Upper lobe of left lung (tissue), 6 donors: Measurements from ENCODE around the gene MYO7A. TPM values are rescaled to one million over a fixed set of nuclear protein-coding genes. Genes with fewer than 3 reads are reported as not detected.

Source experiments
- ATAC-seq, 2 donors: fragments of 200-7000 bp; cut with Tn5 transposase; one replicate each; pipeline ENCODE4 v1.9.1; 2022; ENCODE audit warnings: mild to moderate bottlenecking in 2 of 2, moderate library complexity in 2 of 2; ENCODE audit not compliant: low FRiP score in 2 of 2
- DNase-seq, 2 donors: peaks; one replicate each; pipeline ENCODE4 v3.0.0-alpha.2; 2019 to 2020
- H3K27ac ChIP-seq, 4 donors: fragments of 200-600 bp; sonication (generic); one replicate each; pipeline ENCODE4 v1.5.1; 2016 to 2019
- H3K27me3 ChIP-seq, 4 donors: fragments of 200-600 bp; sonication (generic); one replicate each; pipeline ENCODE4 v1.5.1; 2017 to 2019
- H3K36me3 ChIP-seq, 4 donors: fragments of 200-600 bp; sonication (generic); one replicate each; pipeline ENCODE4 v1.5.1; 2016 to 2019
- H3K4me1 ChIP-seq, 4 donors: fragments of 200-600 bp; sonication (generic); one replicate each; pipeline ENCODE4 v1.5.1; 2018 to 2019
- H3K4me3 ChIP-seq, 4 donors: fragments of 200-600 bp; sonication (generic); one replicate each; pipeline ENCODE4 v1.5.1; 2017 to 2019; ENCODE audit warnings: mild to moderate bottlenecking in 2 of 4, moderate library complexity in 1 of 4
- H3K9me3 ChIP-seq, 4 donors: fragments of 200-600 bp; sonication (generic); one replicate each; pipeline ENCODE4 v1.5.1; 2018 to 2019
- EP300 ChIP-seq, 4 donors: sonication (generic); formaldehyde crosslinking; IDR thresholded peaks; one replicate each; pipeline ENCODE4 v1.5.1; 2017; ENCODE audit warnings: antibody characterized with exemption in 4 of 4, control low read depth in 2 of 4
- POLR2A ChIP-seq, 4 donors: fragments of 450-650 bp; IDR thresholded peaks; one replicate each; pipeline ENCODE4 v1.5.1; 2016 to 2017; ENCODE audit warnings: antibody characterized with exemption in 4 of 4, mild to moderate bottlenecking in 2 of 4
- POLR2AphosphoS5 ChIP-seq, 2 donors: sonication (generic); formaldehyde crosslinking; IDR thresholded peaks; one replicate each; pipeline ENCODE4 v1.5.1; 2017; ENCODE audit warnings: antibody characterized with exemption in 2 of 2
- WGBS, 2 donors: methylation state at CpG; one replicate each; pipeline ENCODE4 v1.1.5; 2017 to 2018; 5-methylcytosine and 5-hydroxymethylcytosine counted together
- total RNA-seq, 6 donors: library from RNA; depleted of rRNA in 4 of 6; stranded (reverse); fragments of >200 nt in 4 of 6; gene quantifications; one replicate each; pipeline versions ENCODE4 v1.1.0 to v1.2.1, GENCODE V29; 2016 to 2021
- TF ChIP-seq, protein P1 (sequence below), 6 experiments: fragments of 450-650 bp in 4 of 6; fragments of 200-600 bp in 2 of 6; sonication (generic) in 2 of 6; IDR thresholded peaks; one replicate each; pipeline ENCODE4 v1.5.1; 2016 to 2019; ENCODE audit warnings: antibody characterized with exemption in 6 of 6
- donor health status: DM: no; HTN: no; CAD: no; lungs with moderate emphysema.
- donor health status: DM: no; HTN: yes; CAD: no; lungs with severe emphysema.

MYO7A gene
- total RNA-seq, 6 donors from 2014 or later: 2.4 to 27.2 (median 6.2) TPM

DNA sequence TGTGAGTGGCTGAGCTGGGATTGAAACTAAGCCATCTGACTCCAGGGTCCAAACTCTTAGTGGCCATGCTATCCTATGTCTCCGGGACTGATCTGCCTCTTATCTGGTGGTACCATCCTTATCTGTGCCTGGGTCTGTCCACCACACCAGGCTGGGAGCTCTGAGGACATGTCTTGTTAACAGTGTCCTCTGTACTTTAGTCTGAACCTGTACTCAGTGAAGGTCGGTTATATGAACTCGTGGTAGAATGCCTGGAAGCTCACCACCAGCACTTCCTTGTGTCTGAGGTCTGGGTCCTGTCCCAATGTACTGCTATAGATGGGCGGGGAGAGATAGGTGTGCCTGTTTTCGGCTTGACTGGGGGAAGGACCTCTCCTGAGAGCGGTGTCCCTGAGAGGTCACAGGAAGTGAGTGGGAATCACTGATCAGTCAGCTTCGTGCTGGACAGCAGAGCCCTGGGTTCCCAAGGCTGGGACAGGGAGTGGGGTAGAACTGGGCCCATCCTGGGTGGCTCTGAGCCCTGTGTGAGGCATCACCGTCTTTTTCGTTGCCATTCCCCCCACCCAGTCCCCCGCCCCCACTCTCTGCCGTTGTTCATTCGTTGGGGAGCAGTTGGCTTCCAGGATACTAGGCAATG, 8.9 kb downstream of the MYO7A start:
- ATAC-seq: no peak
- H3K27me3 ChIP-seq: peaks cover 0 to 15% (median 6%) of the 10 kb centered on the region in 4 donors
- H3K4me1 ChIP-seq: peaks cover 0 to 10% (median 0%) of the 10 kb centered on the region in 4 donors
- no peaks in the 10 kb centered on the region for H3K9me3 ChIP-seq
- 72 to 80% methylated on average over 11 to 12 of the region's 12 CpGs for whole genome bisulfite sequencing, 2 donors
- no peak overlapping the region for H3K4me3 ChIP-seq
- DNase-seq: no peak
- no peaks in the 10 kb centered on the region for H3K36me3 ChIP-seq
- no peak overlapping the region for H3K27ac ChIP-seq
- TF ChIP-seq POLR2A (IDR thresholded peaks at IDR 0.05): no peak
- TF ChIP-seq, protein P1, sequence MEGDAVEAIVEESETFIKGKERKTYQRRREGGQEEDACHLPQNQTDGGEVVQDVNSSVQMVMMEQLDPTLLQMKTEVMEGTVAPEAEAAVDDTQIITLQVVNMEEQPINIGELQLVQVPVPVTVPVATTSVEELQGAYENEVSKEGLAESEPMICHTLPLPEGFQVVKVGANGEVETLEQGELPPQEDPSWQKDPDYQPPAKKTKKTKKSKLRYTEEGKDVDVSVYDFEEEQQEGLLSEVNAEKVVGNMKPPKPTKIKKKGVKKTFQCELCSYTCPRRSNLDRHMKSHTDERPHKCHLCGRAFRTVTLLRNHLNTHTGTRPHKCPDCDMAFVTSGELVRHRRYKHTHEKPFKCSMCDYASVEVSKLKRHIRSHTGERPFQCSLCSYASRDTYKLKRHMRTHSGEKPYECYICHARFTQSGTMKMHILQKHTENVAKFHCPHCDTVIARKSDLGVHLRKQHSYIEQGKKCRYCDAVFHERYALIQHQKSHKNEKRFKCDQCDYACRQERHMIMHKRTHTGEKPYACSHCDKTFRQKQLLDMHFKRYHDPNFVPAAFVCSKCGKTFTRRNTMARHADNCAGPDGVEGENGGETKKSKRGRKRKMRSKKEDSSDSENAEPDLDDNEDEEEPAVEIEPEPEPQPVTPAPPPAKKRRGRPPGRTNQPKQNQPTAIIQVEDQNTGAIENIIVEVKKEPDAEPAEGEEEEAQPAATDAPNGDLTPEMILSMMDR (IDR thresholded peaks at IDR 0.05): no peak
- TF ChIP-seq POLR2AphosphoS5 (IDR thresholded peaks at IDR 0.05): no peak
- TF ChIP-seq EP300 (IDR thresholded peaks at IDR 0.05): no peak

DNA sequence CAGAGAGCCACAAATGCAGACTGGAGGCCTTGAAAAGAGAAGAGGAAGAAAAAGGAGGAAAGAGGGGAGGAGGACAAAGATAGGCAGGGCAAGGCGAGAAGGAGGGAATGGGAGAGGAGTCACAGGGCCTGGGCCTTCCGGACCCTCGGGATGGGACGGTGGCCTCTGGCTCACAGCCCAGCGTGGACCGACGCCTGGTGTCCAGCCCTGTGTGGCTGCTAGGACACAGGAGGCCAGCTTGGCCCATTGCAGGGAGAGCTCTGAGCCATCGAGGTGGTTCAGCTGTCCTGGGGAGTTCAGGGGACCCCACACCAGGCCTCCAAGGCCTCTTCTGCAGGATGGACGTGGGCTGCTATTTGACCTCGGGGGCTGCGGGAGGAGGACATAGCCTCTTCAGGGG, 9.4 kb downstream of the MYO7A start:
- ATAC-seq (no peak), DNase-seq (peak in 1 of 2 donors; percentile 66)
- TF ChIP-seq POLR2A (IDR thresholded peaks at IDR 0.05) (no peak), EP300 (IDR thresholded peaks at IDR 0.05) (no peak), POLR2AphosphoS5 (IDR thresholded peaks at IDR 0.05) (no peak)
- TF ChIP-seq, protein P1 (IDR thresholded peaks at IDR 0.05): no peak

DNA sequence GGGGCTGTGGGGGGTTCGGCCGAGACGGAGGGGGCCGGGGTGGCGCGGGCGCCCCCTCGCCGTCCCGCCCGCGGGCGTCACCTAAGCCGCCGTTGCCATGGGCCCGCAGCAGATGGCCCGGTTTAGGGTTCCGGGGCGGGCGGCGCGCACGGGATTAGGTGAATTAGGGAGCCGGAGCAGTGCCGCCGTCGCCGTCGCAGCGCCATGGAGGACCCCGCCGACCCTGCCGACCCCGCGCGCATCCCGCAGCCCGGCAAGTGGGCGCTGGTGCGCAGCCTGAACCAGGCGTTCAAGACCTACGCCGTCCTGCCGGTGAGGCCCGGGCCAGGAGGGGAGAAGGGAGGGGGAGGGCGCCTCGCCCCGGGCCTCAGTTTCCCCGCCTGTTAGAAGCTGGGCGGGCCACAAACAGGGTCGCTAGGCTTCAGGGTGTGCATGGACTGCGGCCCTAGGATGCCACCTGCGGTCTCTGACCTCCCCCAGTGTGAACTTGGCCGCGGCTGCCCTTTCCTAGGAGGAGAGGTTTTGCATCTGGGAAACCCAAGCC, 10.1 kb downstream of the MYO7A start:
- 16 to 42% methylated on average over 18 to 31 of the region's 55 CpGs for WGBS, 2 donors

More for the DNA sequence above, 9.4 kb downstream of the MYO7A start:
- peaks cover 0 to 10% (median 0%) of the 10 kb centered on the region in 4 donors for H3K4me1 ChIP-seq
- H3K36me3 ChIP-seq: no peaks in the 10 kb centered on the region
- WGBS, 2 donors: 82 to 83% methylated on average over 11 of the region's 11 CpGs
- H3K27me3 ChIP-seq: peaks cover 0 to 15% (median 6%) of the 10 kb centered on the region in 4 donors
- H3K4me3 ChIP-seq: no peak overlapping the region
- no peak overlapping the region for H3K27ac ChIP-seq
- H3K9me3 ChIP-seq: no peaks in the 10 kb centered on the region

DNA sequence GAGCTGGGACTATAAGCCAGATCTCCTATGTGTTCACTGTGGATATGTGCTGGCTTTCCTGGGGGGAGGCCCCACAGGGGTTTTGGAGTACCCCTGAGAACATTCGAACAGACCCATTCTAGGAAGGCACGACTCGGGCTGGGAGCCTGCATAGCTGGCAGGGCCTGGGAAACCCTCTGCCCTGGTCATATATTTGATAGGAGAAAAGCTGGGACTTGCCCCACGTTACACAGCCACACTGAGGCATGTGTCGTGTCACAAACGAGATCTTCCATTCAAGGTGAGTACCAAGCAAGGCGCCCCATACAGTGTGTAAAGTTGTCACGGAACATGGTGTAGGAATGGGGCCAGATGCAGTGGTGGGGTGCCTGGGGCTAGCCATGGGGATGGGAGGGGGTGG, 11.2 kb downstream of the MYO7A start:
- Histone ChIP-seq H3K9me3 (no peaks in the 10 kb centered on the region), H3K36me3 (no peaks in the 10 kb centered on the region), H3K27ac (no peak overlapping the region), H3K4me1 (peaks cover 0 to 10% (median 0%) of the 10 kb centered on the region in 4 donors), H3K27me3 (peaks cover 0 to 15% (median 6%) of the 10 kb centered on the region in 4 donors), H3K4me3 (no peak overlapping the region)
- TF ChIP-seq POLR2A (IDR thresholded peaks at IDR 0.05) (no peak), POLR2AphosphoS5 (IDR thresholded peaks at IDR 0.05) (no peak), EP300 (IDR thresholded peaks at IDR 0.05) (no peak)
- TF ChIP-seq, protein P1 (IDR thresholded peaks at IDR 0.05): no peak
- 92 to 97% methylated on average over 5 to 8 of the region's 8 CpGs for WGBS, 2 donors
- no peak for ATAC-seq
- DNase-seq: no peak

More for the DNA sequence above, 10.1 kb downstream of the MYO7A start:
- Histone ChIP-seq H3K27ac (no peak overlapping the region), H3K4me3 (no peak overlapping the region), H3K27me3 (peaks cover 0 to 15% (median 6%) of the 10 kb centered on the region in 4 donors), H3K36me3 (no peaks in the 10 kb centered on the region), H3K9me3 (no peaks in the 10 kb centered on the region), H3K4me1 (peaks cover 0 to 10% (median 0%) of the 10 kb centered on the region in 4 donors)
- ATAC-seq (no peak), DNase-seq (peak in 1 of 2 donors; percentile 85)
- no peak for TF ChIP-seq POLR2A (IDR thresholded peaks at IDR 0.05)
- TF ChIP-seq EP300 (IDR thresholded peaks at IDR 0.05): no peak
- TF ChIP-seq POLR2AphosphoS5 (IDR thresholded peaks at IDR 0.05): no peak
- TF ChIP-seq, protein P1 (IDR thresholded peaks at IDR 0.05): no peak
